Epithelial cell of alveolus of lung (primary cell): ENCODE results near the gene UBE2J2. TPM values are rescaled to one million over a fixed set of nuclear protein-coding genes. Genes with fewer than 3 reads are reported as not detected.

Experiments
- total RNA-seq: library from RNA; depleted of rRNA; stranded (reverse); fragments of >200 nt; gene quantifications from 2 replicates; pipeline ENCODE4 v1.2.1, GENCODE V29; 2015

UBE2J2 gene
- 54.6 and 59.0 TPM in 2 replicates for total RNA-seq

GRCh38 chr1:1273512-1274298 lies at the start of gene UBE2J2:
TSS of gene UBE2J2 (minus strand) at chr1:1273854. CDS start at chr1:1267992, 5,862 bp downstream.

GRCh38 chr1:1307923-1308755 lies 34.5 kb upstream of the UBE2J2 start, which contains the start of the genes ACAP3 and PUSL1:
TSS of gene ACAP3 (minus strand) at chr1:1307930. CDS start at chr1:1307815, 115 bp downstream.
TSS of gene PUSL1 (plus strand) at chr1:1308597. CDS start at chr1:1308644, 47 bp downstream.

GRCh38 chr1:1246577-1247340 lies 26.9 kb downstream of the UBE2J2 start, which contains the start of gene C1QTNF12:
TSS of gene C1QTNF12 (minus strand) at chr1:1246722. CDS start at chr1:1246690, 32 bp downstream.

GRCh38 chr1:1232208-1232795 lies 41.4 kb downstream of the UBE2J2 start, which contains the start of gene B3GALT6:
TSS of gene B3GALT6 (plus strand) at chr1:1232237. CDS start at chr1:1232279, 42 bp downstream.

GRCh38 chr1:1231400-1232207 lies 42.0 kb downstream of the UBE2J2 start, which contains the start of gene SDF4:
TSS of gene SDF4 (minus strand) at chr1:1232001. CDS start at chr1:1228772, 3,229 bp downstream.

GRCh38 chr1:1213345-1214265 lies 60.0 kb downstream of the UBE2J2 start, which contains the start of gene TNFRSF4:
TSS of gene TNFRSF4 (minus strand) at chr1:1214153. CDS start at chr1:1214127, 26 bp downstream.

GRCh38 chr1:1206376-1206965 lies 67.2 kb downstream of the UBE2J2 start, which contains the start of gene TNFRSF18:
TSS of gene TNFRSF18 (minus strand) at chr1:1206592. CDS start at chr1:1206571, 21 bp downstream.

Other genes starting within 250 kb of the UBE2J2 start
- not detected in 2 replicates for gene RNF223, start 199.5 kb downstream of the UBE2J2 start, total RNA-seq
- 14.1 and 14.8 TPM in 2 replicates for gene C1orf159, start 157.8 kb downstream of the UBE2J2 start, total RNA-seq
- gene TTLL10, start 100.0 kb downstream of the UBE2J2 start, total RNA-seq, result not detected in 2 replicates
- 0.08 and 2.1 TPM in 2 replicates for gene TNFRSF18, start 67.3 kb downstream of the UBE2J2 start, total RNA-seq
- 2.3 TPM in 1 of 2 replicates, not detected in the other for gene TNFRSF4, start 59.7 kb downstream of the UBE2J2 start, total RNA-seq
- 198 and 213 TPM in 2 replicates for gene SDF4, start 41.9 kb downstream of the UBE2J2 start, total RNA-seq
- gene B3GALT6, start 41.6 kb downstream of the UBE2J2 start, total RNA-seq, result 31.2 and 33.3 TPM in 2 replicates
- gene C1QTNF12, start 27.1 kb downstream of the UBE2J2 start, total RNA-seq, result 0.88 and 1.0 TPM in 2 replicates
- 0.13 and 1.9 TPM in 2 replicates for gene SCNN1D, start 6.6 kb upstream of the UBE2J2 start, total RNA-seq
- gene ACAP3, start 34.1 kb upstream of the UBE2J2 start, total RNA-seq, result 18.0 and 42.2 TPM in 2 replicates
- gene PUSL1, start 34.7 kb upstream of the UBE2J2 start, total RNA-seq, result 22.8 and 29.1 TPM in 2 replicates
- gene INTS11, start 50.8 kb upstream of the UBE2J2 start, total RNA-seq, result 66.5 and 80.2 TPM in 2 replicates
- 19.5 and 24.6 TPM in 2 replicates for gene CPTP, start 50.9 kb upstream of the UBE2J2 start, total RNA-seq
- gene TAS1R3, start 57.4 kb upstream of the UBE2J2 start, total RNA-seq, result under 0.01 and 0.26 TPM in 2 replicates
- gene DVL1, start 75.6 kb upstream of the UBE2J2 start, total RNA-seq, result 40.4 and 50.7 TPM in 2 replicates
- gene MXRA8, start 84.7 kb upstream of the UBE2J2 start, total RNA-seq, result 281 and 666 TPM in 2 replicates
- 119 and 199 TPM in 2 replicates for gene AURKAIP1, start 101.4 kb upstream of the UBE2J2 start, total RNA-seq
- 28.2 and 115 TPM in 2 replicates for gene CCNL2, start 125.5 kb upstream of the UBE2J2 start, total RNA-seq
- 120 and 138 TPM in 2 replicates for gene MRPL20, start 133.4 kb upstream of the UBE2J2 start, total RNA-seq
- gene ANKRD65, start 147.4 kb upstream of the UBE2J2 start, total RNA-seq, result 3.1 and 4.1 TPM in 2 replicates
- 30.5 and 35.1 TPM in 2 replicates for gene VWA1, start 161.8 kb upstream of the UBE2J2 start, total RNA-seq
- 0.13 TPM in 1 of 2 replicates, not detected in the other for gene ATAD3C, start 175.8 kb upstream of the UBE2J2 start, total RNA-seq
- gene ATAD3B, start 197.9 kb upstream of the UBE2J2 start, total RNA-seq, result 11.4 and 20.0 TPM in 2 replicates
- gene ATAD3A, start 238.3 kb upstream of the UBE2J2 start, total RNA-seq, result 15.3 and 45.6 TPM in 2 replicates